Occipital lobe (tissue), 3 donors: Measurements from ENCODE around the gene BTBD2. TPM values are rescaled to one million over a fixed set of nuclear protein-coding genes. Genes with fewer than 3 reads are reported as not detected.

Source experiments
- DNase-seq: peaks from one replicate; lab custom pipeline; 2025; lab: John Stamatoyannopoulos, UW
- small RNA-seq: library from RNA; depleted of rRNA; stranded (forward); fragments of <200 nt; gene quantifications from one replicate; pipeline ENCODE3, GENCODE V24; 2014
- total RNA-seq: library from RNA; depleted of rRNA; stranded (reverse); fragments of >200 nt; gene quantifications from one replicate; pipeline ENCODE4 v1.2.3, GENCODE V29; 2014

BTBD2 gene
- total RNA-seq, 1 donor from 2014 or later: 49.1 TPM

DNA sequence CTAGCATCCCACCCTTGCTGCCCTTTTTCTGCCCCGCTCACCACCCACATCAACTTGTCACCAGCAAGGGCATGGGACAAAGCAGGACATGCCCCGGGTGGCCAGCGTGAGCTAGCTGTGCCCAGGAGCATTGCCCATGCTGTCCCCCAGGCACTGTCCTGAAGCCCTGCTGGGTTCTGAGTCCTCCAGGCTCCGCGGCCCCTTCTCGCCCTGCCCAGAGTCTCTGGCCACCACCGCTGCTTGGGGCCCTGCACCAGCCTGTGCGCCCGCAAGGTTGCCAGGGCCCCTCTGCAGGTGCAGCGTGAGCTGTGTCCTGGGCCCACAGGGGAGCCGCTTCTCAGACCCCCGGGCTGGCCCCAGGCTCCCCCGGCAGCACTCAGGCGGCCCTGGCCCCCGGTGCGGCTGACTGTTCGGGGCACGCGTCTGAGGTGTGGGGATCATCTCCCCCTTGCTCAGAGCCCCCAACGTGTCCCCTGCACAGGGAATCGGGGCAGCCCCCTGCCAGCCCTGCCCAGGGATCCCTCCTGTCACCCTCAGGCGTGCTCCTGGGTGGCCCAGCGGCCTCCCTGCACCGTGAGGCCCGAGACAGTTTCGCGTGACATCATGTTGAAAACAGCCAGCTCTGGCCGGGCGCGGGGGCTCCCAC is 70.5 kb downstream of the BTBD2 start:
- DNase-seq: no peak

DNA sequence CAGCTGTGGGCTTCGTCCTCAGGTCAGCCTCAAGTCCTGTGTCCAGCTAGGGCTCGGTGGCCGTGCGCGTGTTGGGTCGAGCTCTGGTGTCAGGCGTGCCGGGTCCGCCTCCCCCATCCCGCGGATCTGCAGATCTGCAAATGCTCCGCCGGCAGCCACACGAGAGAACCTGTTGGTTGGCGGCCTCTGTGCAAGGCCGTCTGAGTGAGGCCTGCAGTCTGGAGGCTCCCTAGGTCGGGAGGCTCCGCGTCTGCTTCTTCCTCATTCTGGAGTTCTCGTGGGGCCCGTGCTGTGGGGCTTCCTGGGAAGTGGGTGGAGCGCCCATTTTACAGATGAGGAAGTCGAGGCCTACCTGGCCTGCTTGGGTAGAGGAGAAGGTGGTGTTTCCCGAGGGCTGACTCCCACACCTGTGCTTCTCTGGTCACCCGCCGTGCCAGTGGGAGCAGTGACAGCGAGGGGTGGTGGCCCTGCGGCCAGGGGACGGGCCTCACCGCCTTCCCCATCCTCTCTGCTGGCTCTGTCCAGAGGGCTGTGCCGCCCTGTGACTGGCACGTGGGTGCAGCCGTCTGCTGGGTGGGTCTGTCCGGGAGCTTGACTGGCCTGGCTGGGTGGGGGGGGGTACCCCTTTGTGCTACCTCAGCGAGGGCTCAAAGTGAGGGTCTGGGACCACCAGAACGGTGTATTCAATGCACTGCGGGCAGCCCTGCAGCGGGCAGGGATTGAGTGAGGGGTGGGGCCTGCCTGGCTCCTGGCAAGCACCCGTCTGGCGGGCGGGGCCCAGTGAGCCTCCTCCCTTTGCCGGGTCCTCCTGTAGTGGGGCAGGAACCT is 71.2 kb downstream of the BTBD2 start:
- no peak for DNase-seq

- DNase-seq: no peak
Measured at GRCh38 chr19:1943661-1944087, 71.8 kb downstream of the BTBD2 start.

DNA sequence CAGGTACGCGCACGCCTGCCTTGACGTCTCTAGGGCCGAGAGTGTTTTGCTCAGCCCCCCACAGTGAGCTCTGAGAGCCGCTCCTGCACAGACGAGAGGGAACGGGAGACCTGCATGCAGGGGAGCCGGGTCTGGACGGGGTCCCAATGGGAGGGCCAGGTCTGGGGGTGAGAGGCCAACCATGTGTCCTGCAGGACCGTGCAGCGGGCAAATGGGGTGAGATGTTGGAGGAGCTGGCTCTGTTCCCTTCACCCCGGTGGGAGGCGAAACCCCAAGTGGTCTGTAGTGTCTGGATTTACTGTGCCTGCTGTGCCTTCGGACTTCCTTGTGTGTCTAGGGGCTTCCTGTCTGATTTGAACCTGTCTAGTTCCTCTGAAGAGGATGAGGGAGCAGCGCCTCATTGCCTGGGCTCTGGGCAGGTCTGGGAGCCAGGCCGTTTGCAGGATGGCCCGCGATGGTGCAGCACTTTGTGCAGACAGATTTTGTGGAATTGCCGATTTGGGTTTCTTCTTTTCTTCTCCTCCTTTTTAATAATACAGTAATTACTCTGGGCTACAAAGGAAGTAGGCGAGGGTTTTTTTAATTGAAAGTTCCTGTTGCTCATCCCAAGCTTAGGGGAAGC is 72.5 kb downstream of the BTBD2 start:
- DNase-seq: no peak

GRCh38 chr19:1942078-1942933 is 73.2 kb downstream of the BTBD2 start:
- no peak for DNase-seq

- DNase-seq: no peak
Measured at GRCh38 chr19:1941146-1942077, 74.1 kb downstream of the BTBD2 start, which contains the start of gene CSNK1G2. Gene CSNK1G2 (plus strand): TSS chr19:1941172. CDS start chr19:1969773, 28,601 bp downstream.

GRCh38 chr19:1938071-1938470 is 77.4 kb downstream of the BTBD2 start:
- DNase-seq: no peak

DNA sequence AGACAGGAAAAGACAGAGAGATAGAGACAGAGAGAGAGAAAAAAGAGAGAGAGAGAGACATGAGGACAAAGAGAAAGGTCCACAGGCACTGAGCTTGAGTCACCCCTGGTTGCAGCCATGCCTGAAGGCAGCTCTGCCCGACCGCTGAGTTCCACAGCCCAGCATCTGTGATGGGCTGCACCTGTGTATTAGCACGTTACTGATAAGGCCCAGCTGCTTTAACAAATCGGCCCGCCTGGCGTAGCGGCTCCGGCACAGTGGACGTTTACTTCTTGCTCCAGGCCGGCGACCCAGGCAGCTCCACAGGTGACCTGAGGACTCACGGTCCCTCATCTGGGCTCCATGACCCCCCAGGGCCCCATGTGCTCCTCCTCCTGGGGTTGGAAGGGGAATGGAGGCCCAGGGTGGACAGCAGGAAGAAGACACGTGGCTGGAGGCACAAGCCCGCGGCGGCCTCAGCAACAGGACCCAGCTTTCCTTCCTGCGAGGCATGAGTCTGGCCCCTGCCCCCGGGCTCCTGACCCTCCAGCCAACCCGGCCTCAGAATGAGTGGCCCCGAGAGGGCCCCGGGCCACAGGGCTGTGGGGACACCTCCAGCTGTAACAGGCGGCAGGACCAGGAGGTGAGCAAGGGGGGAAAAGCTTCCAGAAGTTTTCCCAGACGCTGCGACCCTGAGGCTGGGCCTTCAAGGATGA is 78.5 kb downstream of the BTBD2 start:
- DNase-seq: no peak

DNA sequence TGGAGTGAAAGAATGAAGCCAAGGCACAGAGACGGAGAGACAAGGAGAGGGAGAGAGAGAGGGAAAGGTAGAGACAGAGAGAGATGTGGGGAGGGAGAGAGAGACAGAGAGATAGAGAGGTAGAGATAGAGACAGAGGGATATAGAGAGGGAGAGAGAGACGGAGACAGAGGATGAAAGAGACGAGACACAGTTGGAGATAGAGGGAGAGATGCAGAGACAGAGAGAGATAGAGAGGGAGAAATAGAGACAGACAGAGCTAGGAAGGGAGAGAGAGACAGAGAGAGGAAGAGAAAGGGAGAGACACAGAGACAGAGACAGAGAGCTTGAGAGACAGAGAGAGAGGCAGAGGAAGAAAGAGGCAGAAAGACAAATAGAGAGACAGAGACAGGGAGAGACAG is 79.1 kb downstream of the BTBD2 start:
- DNase-seq: no peak

GRCh38 chr19:1935484-1936208 is 79.9 kb downstream of the BTBD2 start:
- DNase-seq: no peak

Small RNA genes within 50 kb of the gene (small RNA-seq; reads per million reads assigned to genes)
- gene AC007136.1: not detected

Other genes starting within 250 kb of the BTBD2 start
- gene ATP8B3, start 203.4 kb downstream of the BTBD2 start, total RNA-seq: under 0.01 TPM
- gene REXO1, start 167.2 kb downstream of the BTBD2 start, total RNA-seq: 2.8 TPM
- gene KLF16, start 152.1 kb downstream of the BTBD2 start, total RNA-seq: 3.3 TPM
- 50.5 TPM for gene ABHD17A, start 130.2 kb downstream of the BTBD2 start, total RNA-seq
- 1.2 TPM for gene ADAT3, start 110.3 kb downstream of the BTBD2 start, total RNA-seq
- 11.1 TPM for gene SCAMP4, start 110.3 kb downstream of the BTBD2 start, total RNA-seq
- 38.2 TPM for gene CSNK1G2, start 74.5 kb downstream of the BTBD2 start, total RNA-seq
- gene MKNK2, start 35.5 kb upstream of the BTBD2 start, total RNA-seq: 16.8 TPM
- 14.2 TPM for gene MOB3A, start 80.6 kb upstream of the BTBD2 start, total RNA-seq
- gene IZUMO4, start 81.2 kb upstream of the BTBD2 start, total RNA-seq: 2.2 TPM
- gene AP3D1, start 135.9 kb upstream of the BTBD2 start, total RNA-seq: 64.3 TPM
- gene DOT1L, start 148.2 kb upstream of the BTBD2 start, total RNA-seq: 4.7 TPM
- gene PLEKHJ1, start 220.6 kb upstream of the BTBD2 start, total RNA-seq: 35.7 TPM
- 26.4 TPM for gene SF3A2, start 221.1 kb upstream of the BTBD2 start, total RNA-seq
- gene AMH, start 233.6 kb upstream of the BTBD2 start, total RNA-seq: not detected
- not detected for gene JSRP1, start 240.7 kb upstream of the BTBD2 start, total RNA-seq